ENCODE data around the gene F2.

Gene F2

GRCh38 chr11:46680164-46680760, 38.8 kb upstream of the F2 start:
- TF ChIP-seq FOXP2 (optimal IDR thresholded peaks at IDR 0.05; ENCODE audit: borderline replicate concordance, extremely low read depth, extremely low read length, insufficient read depth): no peak
- no peak for TF ChIP-seq SIN3A (IDR thresholded peaks at IDR 0.05; ENCODE audit: borderline replicate concordance, insufficient read depth, low read length)
- no peak for TF ChIP-seq REST (IDR thresholded peaks at IDR 0.05; ENCODE audit: insufficient read depth in 1 of 2, low read depth in 2 of 2, low read length in 2 of 2)
- TF ChIP-seq TAF1 (IDR thresholded peaks at IDR 0.05; ENCODE audit: borderline replicate concordance, insufficient read depth, low read length): no peak
- no peak for TF ChIP-seq POLR2AphosphoS5 (IDR thresholded peaks at IDR 0.05; ENCODE audit: low read depth, low read length)

GRCh38 chr11:46680815-46681214, 38.2 kb upstream of the F2 start:
- no peak for TF ChIP-seq FOXP2 (optimal IDR thresholded peaks at IDR 0.05; ENCODE audit: borderline replicate concordance, extremely low read depth, extremely low read length, insufficient read depth)
- TF ChIP-seq POLR2AphosphoS5 (IDR thresholded peaks at IDR 0.05; ENCODE audit: low read depth, low read length): no peak
- no peak for TF ChIP-seq SIN3A (IDR thresholded peaks at IDR 0.05; ENCODE audit: borderline replicate concordance, insufficient read depth, low read length)
- no peak for TF ChIP-seq REST (IDR thresholded peaks at IDR 0.05; ENCODE audit: insufficient read depth in 1 of 2, low read depth in 2 of 2, low read length in 2 of 2)
- no peak for TF ChIP-seq TAF1 (IDR thresholded peaks at IDR 0.05; ENCODE audit: borderline replicate concordance, insufficient read depth, low read length)

GRCh38 chr11:46681814-46682213, 37.2 kb upstream of the F2 start:
- no peak for TF ChIP-seq FOXP2 (optimal IDR thresholded peaks at IDR 0.05; ENCODE audit: borderline replicate concordance, extremely low read depth, extremely low read length, insufficient read depth)
- no peak for TF ChIP-seq TAF1 (IDR thresholded peaks at IDR 0.05; ENCODE audit: borderline replicate concordance, insufficient read depth, low read length)
- TF ChIP-seq POLR2AphosphoS5 (IDR thresholded peaks at IDR 0.05; ENCODE audit: low read depth, low read length): no peak
- TF ChIP-seq SIN3A (IDR thresholded peaks at IDR 0.05; ENCODE audit: borderline replicate concordance, insufficient read depth, low read length): no peak
- TF ChIP-seq REST (IDR thresholded peaks at IDR 0.05; ENCODE audit: insufficient read depth in 1 of 2, low read depth in 2 of 2, low read length in 2 of 2): no peak

- TF ChIP-seq SIN3A (IDR thresholded peaks at IDR 0.05; ENCODE audit: borderline replicate concordance, insufficient read depth, low read length) (no peak), FOXP2 (optimal IDR thresholded peaks at IDR 0.05; ENCODE audit: borderline replicate concordance, extremely low read depth, extremely low read length, insufficient read depth) (no peak), TAF1 (IDR thresholded peaks at IDR 0.05; ENCODE audit: borderline replicate concordance, insufficient read depth, low read length) (no peak), POLR2AphosphoS5 (IDR thresholded peaks at IDR 0.05; ENCODE audit: low read depth, low read length) (no peak), REST (IDR thresholded peaks at IDR 0.05; ENCODE audit: insufficient read depth in 1 of 2, low read depth in 2 of 2, low read length in 2 of 2) (no peak)
Measured at GRCh38 chr11:46682773-46683752, 36.0 kb upstream of the F2 start.

All from PFSK-1 (cell line).